Frontal cortex (tissue), 4 donors: ENCODE data around the gene PEAK3. TPM values are rescaled to one million over a fixed set of nuclear protein-coding genes. Genes with fewer than 3 reads are reported as not detected.

Experiments
- DNase-seq, 2 donors: peaks; one replicate each; pipeline ENCODE4 v3.0.0; 2012; ENCODE audit warnings: low spot score in 2 of 2
- FAIRE-seq: peaks from 2 replicates; lab custom pipeline; 2012; peaks lifted over from hg19 to GRCh38; lab: Jason Lieb, UNC
- total RNA-seq: library from RNA; depleted of rRNA; stranded (reverse); fragments of >200 nt; gene quantifications from one replicate; pipeline ENCODE4 v1.2.3, GENCODE V29; 2014
- donor health status: control.
- donor health status: control.
- donor health status: control.

The PEAK3 gene
- total RNA-seq, 1 donor from 2014 or later = under 0.01 TPM

DNA sequence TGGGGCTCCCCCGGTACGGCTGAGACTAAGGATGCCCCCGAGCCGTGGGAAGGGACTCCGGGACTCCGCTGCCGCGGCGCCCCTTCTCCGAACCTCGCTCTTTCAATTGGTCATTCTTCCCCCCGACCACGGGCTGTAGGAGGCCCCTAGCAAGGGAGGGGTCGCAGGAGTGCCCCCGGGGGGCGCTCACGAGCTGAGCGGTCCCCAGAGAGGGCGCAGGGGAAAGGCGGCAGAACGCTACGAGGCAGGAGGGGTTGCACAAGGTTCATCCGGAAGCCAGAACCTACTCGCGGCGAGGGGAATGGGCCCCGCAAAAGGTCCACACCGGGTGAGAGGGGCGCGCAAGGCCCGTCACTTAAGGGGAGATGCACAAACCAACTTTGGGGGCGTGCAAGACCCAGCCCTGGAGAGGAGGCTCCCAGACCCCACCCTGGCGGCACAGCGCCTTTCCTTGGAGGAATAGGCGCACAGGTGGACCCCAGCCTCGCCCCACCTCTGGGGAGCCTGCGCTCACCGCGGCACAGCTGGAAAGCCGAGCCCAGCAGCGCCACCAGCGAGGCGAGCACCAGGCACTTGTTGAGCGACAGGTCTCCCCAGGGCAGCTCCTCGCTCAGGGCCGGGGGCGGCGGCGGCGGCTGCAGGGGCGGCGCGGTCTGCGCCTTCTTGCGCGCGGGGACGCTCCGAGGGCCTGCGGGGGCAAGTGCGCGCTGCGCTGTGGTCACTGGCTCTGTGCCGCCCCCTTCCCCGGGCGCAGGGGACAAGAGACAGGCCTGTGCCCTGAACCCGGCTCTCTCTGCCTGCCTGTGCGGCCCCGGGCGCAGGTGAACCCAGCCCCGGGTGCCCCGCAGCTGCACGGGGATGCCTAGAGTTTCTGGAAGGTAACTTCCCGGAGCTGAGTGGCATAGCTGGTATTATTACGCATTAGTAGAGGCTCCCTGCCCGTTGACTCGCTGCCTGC is 28.6 kb downstream of the PEAK3 start:
- FAIRE-seq (no peak), DNase-seq (peak in 1 of 2 donors; percentile 53)

DNA sequence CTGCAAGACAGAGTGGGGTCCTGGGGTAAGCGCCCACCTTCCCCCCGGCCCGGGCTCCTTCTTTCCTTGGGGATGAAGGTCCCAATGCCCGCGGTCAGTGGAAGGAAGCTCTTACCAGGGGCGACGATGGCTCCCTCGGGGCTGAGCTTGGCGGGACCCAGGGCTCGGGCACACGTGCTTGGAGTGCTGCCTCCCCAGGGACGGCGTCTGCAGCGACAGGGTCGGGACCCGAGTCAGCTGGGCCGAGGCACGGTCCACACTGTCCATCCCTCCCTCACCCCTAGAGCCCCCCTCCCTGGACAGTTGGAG is 29.2 kb downstream of the PEAK3 start:
- FAIRE-seq (no peak), DNase-seq (no peak)

DNA sequence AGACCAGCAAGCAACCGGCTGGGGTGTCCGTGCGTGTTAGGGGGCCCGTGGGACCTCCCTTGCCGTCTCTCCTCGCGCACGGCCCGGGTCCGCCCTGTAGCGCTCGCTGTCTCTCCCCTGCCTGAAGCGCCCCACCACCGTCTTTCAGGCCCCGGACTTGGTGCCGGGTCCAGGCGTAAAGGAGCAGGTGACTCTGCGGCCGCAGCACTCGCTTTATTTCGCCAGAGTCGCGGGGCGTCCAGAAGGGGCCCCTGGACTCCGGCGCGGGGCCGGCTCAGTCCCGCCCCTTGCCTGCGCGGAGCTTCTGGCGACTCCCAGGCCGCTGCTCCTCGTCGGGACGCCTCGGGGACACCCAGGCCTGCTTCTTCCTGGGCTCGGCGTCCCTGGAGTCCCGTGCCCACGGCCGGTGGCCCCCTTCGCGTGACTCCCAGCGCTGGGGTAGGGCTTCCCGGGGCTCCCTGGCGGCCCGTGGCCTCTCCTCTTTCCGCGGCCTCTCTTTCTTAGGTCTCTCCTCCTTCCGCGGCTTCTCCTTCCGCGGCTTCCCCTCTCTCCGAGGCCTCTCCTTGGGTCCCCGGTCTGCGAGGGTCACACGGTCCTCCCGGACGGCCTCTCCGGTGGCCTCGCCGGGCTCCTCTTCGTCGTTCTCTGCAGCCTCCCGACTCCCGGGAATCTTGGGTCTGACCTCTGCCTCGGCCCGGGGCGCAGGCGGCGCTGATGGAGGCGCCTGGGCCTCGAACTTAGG is 29.7 kb downstream of the PEAK3 start:
- DNase-seq = peak in 1 of 2 donors; percentile 54
- no peak for FAIRE-seq

DNA sequence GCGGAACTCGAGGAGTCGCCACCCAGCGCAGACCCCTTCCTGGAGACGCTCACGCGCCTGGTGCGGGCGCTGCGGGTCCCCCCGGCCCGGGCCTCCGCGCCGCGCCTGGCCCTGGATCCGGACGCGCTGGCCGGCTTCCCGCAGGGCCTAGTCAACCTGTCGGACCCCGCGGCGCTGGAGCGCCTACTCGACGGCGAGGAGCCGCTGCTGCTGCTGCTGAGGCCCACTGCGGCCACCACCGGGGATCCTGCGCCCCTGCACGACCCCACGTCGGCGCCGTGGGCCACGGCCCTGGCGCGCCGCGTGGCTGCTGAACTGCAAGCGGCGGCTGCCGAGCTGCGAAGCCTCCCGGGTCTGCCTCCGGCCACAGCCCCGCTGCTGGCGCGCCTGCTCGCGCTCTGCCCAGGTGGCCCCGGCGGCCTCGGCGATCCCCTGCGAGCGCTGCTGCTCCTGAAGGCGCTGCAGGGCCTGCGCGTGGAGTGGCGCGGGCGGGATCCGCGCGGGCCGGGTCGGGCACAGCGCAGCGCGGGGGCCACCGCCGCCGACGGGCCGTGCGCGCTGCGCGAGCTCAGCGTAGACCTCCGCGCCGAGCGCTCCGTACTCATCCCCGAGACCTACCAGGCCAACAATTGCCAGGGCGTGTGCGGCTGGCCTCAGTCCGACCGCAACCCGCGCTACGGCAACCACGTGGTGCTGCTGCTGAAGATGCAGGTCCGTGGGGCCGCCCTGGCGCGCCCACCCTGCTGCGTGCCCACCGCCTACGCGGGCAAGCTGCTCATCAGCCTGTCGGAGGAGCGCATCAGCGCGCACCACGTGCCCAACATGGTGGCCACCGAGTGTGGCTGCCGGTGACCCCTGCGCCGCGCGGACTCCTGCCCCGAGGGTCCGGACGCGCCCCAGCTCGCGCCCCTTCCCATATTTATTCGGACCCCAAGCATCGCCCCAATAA is 30.6 kb downstream of the PEAK3 start:
- no peak for FAIRE-seq

DNA sequence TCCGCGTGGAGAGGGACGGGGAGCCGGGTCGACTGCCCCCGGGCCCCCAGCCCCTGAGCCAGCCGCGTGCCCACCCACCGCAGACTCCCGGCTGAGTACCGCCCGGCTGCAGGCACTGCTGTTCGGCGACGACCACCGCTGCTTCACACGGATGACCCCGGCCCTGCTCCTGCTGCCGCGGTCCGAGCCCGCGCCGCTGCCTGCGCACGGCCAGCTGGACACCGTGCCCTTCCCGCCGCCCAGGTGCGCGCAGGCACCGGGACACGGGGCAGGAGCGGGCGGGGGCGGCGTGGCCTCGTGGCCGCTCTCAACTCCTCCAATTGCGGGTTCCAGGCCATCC is 31.2 kb downstream of the PEAK3 start:
- no peak for FAIRE-seq

More for the DNA sequence above, 30.6 kb downstream of the PEAK3 start:
- peak in 1 of 2 donors; percentile 37 for DNase-seq

DNA sequence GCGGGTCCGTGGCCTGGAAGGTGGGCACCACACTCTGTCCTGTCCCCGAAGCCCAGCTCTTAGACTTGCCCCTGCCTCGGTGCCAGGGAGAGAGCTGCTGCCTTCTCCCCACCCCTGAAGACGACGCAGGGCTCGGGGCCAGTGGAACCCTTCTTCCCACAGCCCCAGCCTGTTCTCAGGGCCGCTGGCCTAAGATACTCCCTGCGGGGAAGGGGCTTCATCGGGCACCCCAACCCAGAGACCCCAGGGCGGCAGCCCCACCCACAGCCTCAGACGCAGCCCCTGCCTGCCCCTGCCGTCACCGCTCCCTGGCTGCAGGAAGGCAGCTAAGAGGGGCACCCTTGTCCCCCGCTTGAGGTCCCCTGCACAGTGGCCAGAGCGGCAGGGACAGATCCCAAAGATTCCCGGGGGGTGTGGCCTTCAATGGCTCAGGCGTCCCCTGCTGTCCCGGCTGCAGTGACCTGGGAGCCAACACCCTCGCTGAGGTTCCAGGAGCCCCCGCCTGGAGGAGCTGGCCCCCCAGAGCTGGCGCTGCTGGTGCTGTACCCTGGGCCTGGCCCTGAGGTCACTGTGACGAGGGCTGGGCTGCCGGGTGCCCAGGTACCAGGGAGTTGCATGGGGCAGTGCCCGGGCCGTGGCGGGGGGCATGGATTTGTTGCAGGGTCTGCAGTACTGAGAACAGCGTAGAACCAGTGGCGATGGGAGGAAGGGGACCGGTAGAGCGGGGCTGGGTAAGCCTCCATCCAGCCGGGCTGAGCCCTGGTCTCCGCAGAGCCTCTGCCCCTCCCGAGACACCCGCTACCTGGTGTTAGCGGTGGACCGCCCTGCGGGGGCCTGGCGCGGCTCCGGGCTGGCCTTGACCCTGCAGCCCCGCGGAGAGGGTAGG is 31.9 kb downstream of the PEAK3 start:
- FAIRE-seq = no peak
- DNase-seq = peak in 1 of 2 donors; percentile 51

More for the DNA sequence above, 31.2 kb downstream of the PEAK3 start:
- no peak for DNase-seq

DNA sequence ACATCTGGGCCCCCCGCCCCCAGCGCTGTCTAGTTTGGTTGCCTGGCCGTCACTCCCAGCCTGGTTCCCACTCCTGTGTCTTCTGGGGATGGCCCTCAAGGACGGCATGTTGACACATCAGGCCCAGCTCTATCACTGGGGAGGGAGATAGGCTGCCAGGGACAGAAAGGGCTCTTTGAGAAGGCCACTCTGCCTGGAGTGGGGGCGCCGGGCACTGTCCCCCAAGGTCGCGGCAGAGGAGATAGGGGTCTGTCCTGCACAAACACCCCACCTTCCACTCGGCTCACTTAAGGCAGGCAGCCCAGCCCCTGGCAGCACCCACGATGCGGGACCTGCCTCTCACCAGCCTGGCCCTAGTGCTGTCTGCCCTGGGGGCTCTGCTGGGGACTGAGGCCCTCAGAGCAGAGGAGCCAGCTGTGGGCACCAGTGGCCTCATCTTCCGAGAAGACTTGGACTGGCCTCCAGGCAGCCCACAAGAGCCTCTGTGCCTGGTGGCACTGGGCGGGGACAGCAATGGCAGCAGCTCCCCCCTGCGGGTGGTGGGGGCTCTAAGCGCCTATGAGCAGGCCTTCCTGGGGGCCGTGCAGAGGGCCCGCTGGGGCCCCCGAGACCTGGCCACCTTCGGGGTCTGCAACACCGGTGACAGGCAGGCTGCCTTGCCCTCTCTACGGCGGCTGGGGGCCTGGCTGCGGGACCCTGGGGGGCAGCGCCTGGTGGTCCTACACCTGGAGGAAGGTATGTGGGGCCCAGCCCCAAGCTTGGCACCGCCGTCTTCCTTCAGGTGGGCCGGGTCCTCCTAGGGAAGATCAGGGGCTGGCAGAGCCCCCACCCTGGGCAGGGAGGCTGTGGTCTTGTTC is 32.7 kb downstream of the PEAK3 start, which contains the start of gene AMH:
Gene AMH (plus strand): TSS at position 314 of the 857 bp plus-strand sequence. CDS start 10 bp downstream, at position 324.
- DNase-seq = no peak
- no peak for FAIRE-seq

DNA sequence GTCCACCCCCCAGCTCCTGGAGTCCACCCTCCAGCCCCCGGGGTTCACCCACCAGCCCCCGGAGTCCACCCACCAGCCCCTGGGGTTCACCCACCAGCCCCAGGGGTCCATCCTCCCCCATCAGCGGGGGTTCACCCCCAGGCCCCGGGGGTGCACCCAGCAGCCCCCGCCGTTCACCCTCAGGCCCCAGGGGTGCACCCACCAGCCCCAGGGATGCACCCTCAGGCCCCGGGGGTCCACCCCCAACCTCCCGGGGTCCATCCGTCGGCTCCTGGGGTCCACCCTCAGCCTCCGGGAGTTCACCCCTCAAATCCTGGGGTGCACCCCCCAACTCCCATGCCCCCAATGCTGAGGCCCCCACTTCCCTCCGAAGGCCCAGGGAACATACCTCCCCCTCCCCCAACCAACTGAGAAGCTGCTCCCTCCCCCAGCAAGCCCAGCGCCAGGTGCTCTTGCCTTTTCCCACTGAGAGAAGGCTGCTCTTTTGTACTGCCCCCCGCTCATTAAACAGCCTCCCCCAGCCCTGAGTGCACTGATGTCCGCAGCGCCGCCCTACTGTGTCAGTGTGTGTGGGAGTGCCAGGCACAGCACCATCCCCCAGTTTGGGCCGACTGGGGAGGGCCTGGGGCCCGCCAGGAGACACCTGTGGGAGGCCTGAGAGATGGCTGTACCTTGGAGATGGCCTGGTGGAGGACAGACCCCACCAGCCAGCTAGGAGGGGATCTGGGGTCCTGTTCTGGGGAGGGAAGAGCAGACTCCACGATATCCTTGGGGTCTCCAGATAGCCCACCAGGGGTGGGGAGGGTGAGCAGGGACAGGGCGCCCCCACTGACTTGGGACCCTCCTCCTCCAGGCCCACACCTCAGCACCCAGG is 33.6 kb downstream of the PEAK3 start:
- no peak for FAIRE-seq
- no peak for DNase-seq

DNA sequence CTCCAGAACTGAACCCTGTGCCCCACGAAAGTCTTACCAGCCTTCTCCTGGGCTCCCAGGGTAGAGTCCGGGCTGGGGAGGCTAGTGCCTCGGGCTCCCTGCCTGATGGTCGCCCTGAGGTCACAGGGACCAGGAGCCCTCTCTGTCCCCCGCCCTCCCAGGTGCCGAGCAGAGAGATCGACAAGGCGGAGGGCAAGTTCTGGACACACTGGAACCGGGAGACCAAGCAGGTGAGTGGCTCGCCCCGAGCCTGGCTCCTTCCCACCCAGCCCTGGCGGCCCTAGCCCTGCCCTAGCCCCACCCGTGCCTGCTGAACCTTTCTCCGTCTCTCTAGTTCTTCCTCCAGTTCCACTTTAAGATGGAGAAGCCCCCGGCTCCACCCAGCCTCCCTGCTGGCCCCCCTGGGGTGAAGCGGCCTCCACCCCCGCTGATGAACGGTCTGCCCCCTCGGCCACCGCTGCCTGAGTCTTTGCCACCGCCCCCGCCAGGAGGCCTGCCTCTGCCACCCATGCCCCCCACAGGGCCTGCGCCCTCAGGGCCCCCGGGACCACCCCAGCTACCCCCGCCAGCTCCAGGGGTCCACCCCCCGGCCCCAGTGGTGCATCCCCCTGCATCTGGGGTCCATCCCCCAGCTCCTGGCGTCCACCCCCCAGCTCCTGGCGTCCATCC is 34.4 kb downstream of the PEAK3 start:
- FAIRE-seq (no peak), DNase-seq (no peak)

DNA sequence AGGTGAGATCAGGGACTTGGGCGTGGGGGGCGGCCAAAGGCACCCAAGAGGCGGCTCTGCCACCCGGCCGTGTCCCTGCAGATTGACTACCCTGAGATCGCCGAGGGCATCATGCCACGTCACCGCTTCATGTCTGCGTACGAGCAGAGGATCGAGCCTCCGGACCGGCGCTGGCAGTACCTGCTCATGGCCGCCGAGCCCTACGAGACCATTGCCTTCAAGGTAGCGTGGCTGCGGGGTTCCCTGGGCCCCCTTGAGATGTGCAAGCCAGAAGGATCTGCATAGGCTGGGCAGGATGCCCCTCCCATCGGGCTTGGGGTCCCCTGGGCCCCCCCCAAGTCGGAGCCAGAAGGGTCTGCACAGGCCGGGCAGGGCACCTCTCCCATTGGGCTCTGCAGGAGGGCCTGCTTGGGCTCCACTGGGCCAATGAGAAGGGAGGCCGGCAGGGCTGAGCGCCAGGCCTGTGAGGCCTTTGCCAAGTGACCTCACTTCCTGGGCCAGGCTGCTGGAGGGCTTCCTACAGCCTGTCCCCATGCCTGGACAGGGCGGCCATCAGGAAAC is 35.1 kb downstream of the PEAK3 start:
- DNase-seq = peak in 1 of 2 donors; percentile 81
- FAIRE-seq = no peak

DNA sequence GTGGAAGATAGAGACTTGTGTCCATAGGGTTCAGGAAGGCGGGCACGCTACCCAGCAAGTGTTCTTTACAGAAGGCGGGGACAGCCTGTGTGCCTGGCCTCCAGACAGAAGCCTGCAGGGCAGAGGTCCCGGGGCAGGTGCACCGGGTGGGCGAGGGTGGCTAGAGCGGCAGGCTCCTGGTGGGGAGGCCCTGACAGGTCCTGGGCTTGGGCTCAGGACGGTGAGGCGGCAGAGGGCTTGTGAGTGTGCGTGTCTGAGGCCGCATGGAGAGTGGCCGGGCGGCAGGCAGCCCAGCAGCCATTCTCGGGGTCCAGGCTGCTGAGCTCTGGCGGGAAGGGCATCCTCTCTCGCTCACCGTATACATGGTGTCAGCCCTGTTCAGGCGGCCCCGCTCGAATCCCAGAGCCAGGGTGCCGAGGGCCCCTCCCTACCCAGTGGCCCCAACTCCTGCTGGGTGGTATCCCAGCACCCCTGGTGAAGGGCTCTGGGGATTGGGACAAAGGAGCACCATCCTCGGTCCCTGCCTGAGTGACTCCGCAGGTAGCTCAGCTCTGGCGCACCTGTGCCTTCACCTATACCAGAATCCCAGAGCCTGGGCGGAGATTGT is 35.9 kb downstream of the PEAK3 start:
- FAIRE-seq = no peak
- DNase-seq = no peak

DNA sequence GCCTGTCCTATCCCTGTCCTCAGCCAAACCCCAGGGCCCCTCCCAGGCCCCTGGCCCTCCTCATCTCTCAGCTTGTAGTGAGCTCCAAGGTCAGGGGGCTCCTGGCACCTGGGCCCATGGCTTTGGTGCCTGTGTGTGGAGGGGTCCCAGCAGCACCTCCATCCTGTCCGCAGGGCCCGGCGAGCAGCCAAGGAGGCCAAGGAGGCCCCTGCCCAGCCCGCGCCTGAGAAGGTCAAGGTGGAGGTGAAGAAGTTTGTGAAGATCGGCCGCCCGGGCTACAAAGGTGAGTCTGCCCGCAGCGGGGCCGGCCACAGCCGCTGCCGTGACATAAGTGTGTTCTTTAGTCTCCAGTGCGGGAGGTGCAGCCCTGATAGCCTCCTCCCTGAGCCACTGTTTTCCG is 36.7 kb downstream of the PEAK3 start:
- no peak for DNase-seq
- no peak for FAIRE-seq

DNA sequence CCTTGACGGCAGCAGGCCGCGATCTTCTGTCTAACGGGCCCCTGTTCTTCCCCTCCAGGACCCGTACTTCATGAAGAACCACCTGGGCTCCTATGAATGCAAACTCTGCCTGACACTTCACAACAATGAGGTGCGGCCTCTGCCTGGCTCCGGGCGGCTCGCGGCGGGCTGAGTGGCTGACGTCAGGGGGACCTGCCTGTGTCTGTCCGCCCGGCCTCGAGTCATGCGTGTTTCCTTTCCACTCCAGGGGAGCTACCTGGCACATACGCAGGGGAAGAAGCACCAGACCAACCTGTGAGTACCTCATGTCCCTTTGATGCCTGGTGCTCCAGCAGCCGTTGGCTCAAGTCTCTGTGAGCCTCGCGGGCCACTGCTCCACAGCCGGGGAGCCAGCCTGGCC is 37.5 kb downstream of the PEAK3 start:
- FAIRE-seq (no peak), DNase-seq (no peak)

DNA sequence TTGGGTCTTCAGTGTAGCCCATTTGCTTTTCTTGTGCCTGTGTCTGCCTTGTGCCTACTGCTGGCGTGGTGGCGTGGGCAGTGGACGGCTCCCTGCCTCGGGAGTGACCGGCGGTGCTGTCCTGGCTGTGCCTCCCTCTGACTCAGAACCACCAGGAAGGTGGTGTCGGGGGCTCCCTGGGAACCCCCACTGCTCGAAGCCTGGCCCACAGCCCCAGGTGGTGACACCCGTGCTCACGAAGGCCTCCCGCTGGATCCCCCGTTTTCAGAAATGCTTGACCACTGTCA is 37.9 kb downstream of the PEAK3 start:
- FAIRE-seq = no peak
- DNase-seq = no peak

DNA sequence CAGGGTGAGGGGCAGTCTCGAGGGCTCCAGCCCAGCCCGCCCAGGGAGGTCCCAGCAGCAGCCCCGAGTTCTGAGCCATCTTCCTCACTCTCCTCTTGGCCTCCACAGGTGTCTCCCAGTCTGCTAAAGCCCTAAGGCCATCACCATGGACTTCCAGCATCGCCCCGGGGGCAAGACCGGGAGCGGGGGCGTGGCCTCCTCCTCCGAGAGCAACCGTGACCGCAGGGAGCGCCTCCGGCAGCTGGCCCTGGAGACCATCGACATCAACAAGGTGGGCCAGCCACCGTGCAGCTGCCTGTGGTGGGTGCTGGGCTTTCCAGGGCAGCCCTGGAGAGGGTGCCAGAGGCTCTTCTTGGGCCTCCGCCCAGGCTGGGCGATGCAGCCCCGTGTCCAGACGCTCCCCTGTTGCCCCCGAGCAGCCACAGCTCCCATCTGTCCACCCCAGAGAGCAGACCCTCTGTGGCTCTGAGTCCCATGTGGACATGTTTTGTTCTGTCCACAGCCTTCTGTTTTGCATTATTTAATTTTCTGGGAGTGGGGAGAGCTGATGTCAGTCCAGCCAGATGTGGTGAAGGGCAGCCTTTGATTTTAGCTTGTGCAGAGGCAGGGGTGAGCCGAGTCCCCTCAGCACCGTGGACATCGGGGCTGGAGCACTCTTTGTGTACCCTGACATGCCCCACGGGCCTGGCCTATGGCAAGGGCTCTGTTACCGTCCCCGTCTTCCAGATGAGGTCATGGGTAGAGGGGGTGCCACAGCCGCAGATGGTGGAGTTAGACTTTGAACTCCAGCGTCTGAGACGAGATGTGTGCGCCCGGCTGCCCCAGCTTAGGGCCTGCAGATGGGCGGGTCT is 38.5 kb downstream of the PEAK3 start:
- DNase-seq (no peak), FAIRE-seq (no peak)
